ENCODE measurements around the gene RPL27A.

Gene RPL27A

GRCh38 chr11:8674859-8675258 lies 7.7 kb upstream of the RPL27A start:
- TF ChIP-seq CTCF (IDR thresholded peaks at IDR 0.05; ENCODE audit: insufficient read depth, low read length, poor library complexity, severe bottlenecking), result no peak
- H3K27me3 ChIP-seq (replicated peaks; ENCODE audit: control insufficient read depth, insufficient read depth, low read length), result no peaks in the 10 kb centered on the region
- no peak overlapping the region for H3K4me3 ChIP-seq (replicated peaks; ENCODE audit: low read depth, low read length)
- peaks cover 23% of the 10 kb centered on the region for H3K36me3 ChIP-seq (ENCODE audit: control insufficient read depth, insufficient read depth, low read length)
- no peak for DNase-seq (ENCODE audit: extremely low read depth, insufficient read length)

GRCh38 chr11:8676458-8676857 lies 6.1 kb upstream of the RPL27A start:
- Histone ChIP-seq H3K36me3 (ENCODE audit: control insufficient read depth, insufficient read depth, low read length) (peaks cover 22% of the 10 kb centered on the region), H3K27me3 (replicated peaks; ENCODE audit: control insufficient read depth, insufficient read depth, low read length) (no peaks in the 10 kb centered on the region), H3K4me3 (replicated peaks; ENCODE audit: low read depth, low read length) (no peak overlapping the region)
- no peak for TF ChIP-seq CTCF (IDR thresholded peaks at IDR 0.05; ENCODE audit: insufficient read depth, low read length, poor library complexity, severe bottlenecking)
- no peak for DNase-seq (ENCODE audit: extremely low read depth, insufficient read length)

- no peaks in the 10 kb centered on the region for H3K27me3 ChIP-seq (replicated peaks; ENCODE audit: control insufficient read depth, insufficient read depth, low read length)
- peaks cover 19% of the 10 kb centered on the region for H3K36me3 ChIP-seq (ENCODE audit: control insufficient read depth, insufficient read depth, low read length)
- H3K4me3 ChIP-seq (replicated peaks; ENCODE audit: low read depth, low read length), result no peak overlapping the region
- TF ChIP-seq CTCF (IDR thresholded peaks at IDR 0.05; ENCODE audit: insufficient read depth, low read length, poor library complexity, severe bottlenecking), result no peak
- DNase-seq (ENCODE audit: extremely low read depth, insufficient read length), result no peak
These were observed 3.6 kb upstream of the RPL27A start for GRCh38 chr11:8679006-8679405.

- no peaks in the 10 kb centered on the region for H3K27me3 ChIP-seq (replicated peaks; ENCODE audit: control insufficient read depth, insufficient read depth, low read length)
- peak overlapping the region; percentile 98 for H3K4me3 ChIP-seq (replicated peaks; ENCODE audit: low read depth, low read length)
- peaks cover 25% of the 10 kb centered on the region for H3K36me3 ChIP-seq (ENCODE audit: control insufficient read depth, insufficient read depth, low read length)
- DNase-seq (ENCODE audit: extremely low read depth, insufficient read length), result no peak
- no peak for TF ChIP-seq CTCF (IDR thresholded peaks at IDR 0.05; ENCODE audit: insufficient read depth, low read length, poor library complexity, severe bottlenecking)
These were observed 722 bp upstream of the RPL27A start for GRCh38 chr11:8681837-8682302.

GRCh38 chr11:8683115-8683807 lies 669 bp downstream of the RPL27A start:
- DNase-seq (ENCODE audit: extremely low read depth, insufficient read length), result no peak
- H3K36me3 ChIP-seq (ENCODE audit: control insufficient read depth, insufficient read depth, low read length), result peaks cover 22% of the 10 kb centered on the region
- peak overlapping the region; percentile 98 for H3K4me3 ChIP-seq (replicated peaks; ENCODE audit: low read depth, low read length)
- TF ChIP-seq CTCF (IDR thresholded peaks at IDR 0.05; ENCODE audit: insufficient read depth, low read length, poor library complexity, severe bottlenecking), result no peak
- no peaks in the 10 kb centered on the region for H3K27me3 ChIP-seq (replicated peaks; ENCODE audit: control insufficient read depth, insufficient read depth, low read length)

Data from GM06990 (cell line).